Neural cell (in vitro differentiated cells): ENCODE data around the gene SAMM50. TPM values are rescaled to one million over a fixed set of nuclear protein-coding genes. Genes with fewer than 3 reads are reported as not detected.

Source experiments
- H2AFZ ChIP-seq: fragments of 200-600, 300-800 bp; sonication (generic), shearing (Covaris generic); 2 replicates; pipeline ENCODE4 v1.6.0; 2014; ENCODE audit warnings: low read depth, mild to moderate bottlenecking, antibody characterized with exemption, low read length, moderate library complexity
- H3F3A ChIP-seq: fragments of 200-600 bp; shearing (Covaris generic); 2 replicates; pipeline ENCODE4 v1.6.1; 2016; ENCODE audit warnings: mild to moderate bottlenecking, moderate library complexity, mixed read lengths, antibody characterized with exemption, low read length; ENCODE audit not compliant: insufficient read depth, poor library complexity, severe bottlenecking
- H3K27ac ChIP-seq: fragments of 200-600, 300-800 bp; sonication (generic), shearing (Covaris generic); 2 replicates; pipeline ENCODE4 v1.5.1; 2014; ENCODE audit warnings: mild to moderate bottlenecking, low read length, moderate library complexity
- H3K27me3 ChIP-seq: fragments of 300-800, 200-600 bp; sonication (generic), shearing (Covaris generic); 2 replicates; pipeline ENCODE4 v1.6.0; 2014; ENCODE audit warnings: mild to moderate bottlenecking, low read depth, low read length, moderate library complexity; ENCODE audit not compliant: insufficient read depth
- H3K36me3 ChIP-seq: fragments of 300-800, 200-600 bp; sonication (generic), shearing (Covaris generic); 2 replicates; pipeline ENCODE4 v1.5.1; 2014; ENCODE audit warnings: mild to moderate bottlenecking, antibody characterized with exemption, low read length, moderate library complexity; ENCODE audit not compliant: insufficient read depth
- H3K4me2 ChIP-seq: fragments of 300-800, 200-600 bp; sonication (generic), shearing (Covaris generic); 2 replicates; pipeline ENCODE4 v1.6.0; 2014; ENCODE audit warnings: mild to moderate bottlenecking, low read length
- H3K4me3 ChIP-seq: fragments of 300-800, 200-600 bp; sonication (generic), shearing (Covaris generic); 2 replicates; pipeline ENCODE4 v1.5.1; 2014; ENCODE audit warnings: mild to moderate bottlenecking, low read length, moderate library complexity
- H3K79me2 ChIP-seq: fragments of 200-600 bp; shearing (Covaris generic); replicated peaks from 2 replicates; pipeline ENCODE4 v1.6.0; 2014; ENCODE audit warnings: mild to moderate bottlenecking, low read length, moderate library complexity; ENCODE audit not compliant: insufficient read depth
- H3K9ac ChIP-seq: fragments of 300-800, 200-600 bp; sonication (generic), shearing (Covaris generic); 2 replicates; pipeline ENCODE4 v1.6.1; 2016; ENCODE audit warnings: mild to moderate bottlenecking, low read length, mixed read lengths
- H3K9me2 ChIP-seq: fragments of 200-600 bp; shearing (Covaris generic); 2 replicates; pipeline ENCODE4 v1.6.1; 2016; ENCODE audit warnings: mild to moderate bottlenecking, low read length, mixed read lengths; ENCODE audit not compliant: insufficient read depth
- H3K9me3 ChIP-seq: fragments of 200-600, 300-800 bp; sonication (generic), shearing (Covaris generic); 2 replicates; pipeline ENCODE4 v1.6.1; 2016; ENCODE audit warnings: mild to moderate bottlenecking, mixed run types, low read length, moderate library complexity, mixed read lengths
- H4K20me1 ChIP-seq: fragments of 200-600 bp; shearing (Covaris generic); 2 replicates; pipeline ENCODE4 v1.6.1; 2016; ENCODE audit warnings: mild to moderate bottlenecking, mixed run types; ENCODE audit not compliant: insufficient read depth
- EP300 ChIP-seq: fragments of 450-650 bp; conservative IDR thresholded peaks from 2 replicates; pipeline ENCODE4 v1.6.1; 2014; ENCODE audit warnings: antibody characterized with exemption, mild to moderate bottlenecking, moderate library complexity; ENCODE audit not compliant: poor library complexity, severe bottlenecking
- EZH2 ChIP-seq: fragments of 200-600, 300-800 bp; shearing (Covaris generic), sonication (generic); IDR thresholded peaks from 2 replicates; pipeline ENCODE4 v1.6.1; 2014; ENCODE audit warnings: antibody characterized with exemption, low read length, borderline replicate concordance, mild to moderate bottlenecking; ENCODE audit not compliant: insufficient read depth, poor library complexity, severe bottlenecking
- MXI1 ChIP-seq: fragments of 450-650 bp; conservative IDR thresholded peaks from 2 replicates; pipeline ENCODE4 v1.6.1; 2014; ENCODE audit warnings: antibody characterized with exemption, mild to moderate bottlenecking; ENCODE audit not compliant: poor library complexity, severe bottlenecking
- POLR2AphosphoS5 ChIP-seq: IDR thresholded peaks from 2 replicates; pipeline ENCODE4 v1.6.1; 2012
- RAD21 ChIP-seq: fragments of 450-650 bp; conservative IDR thresholded peaks from 2 replicates; pipeline ENCODE4 v1.6.1; 2014; ENCODE audit warnings: antibody characterized with exemption, mild to moderate bottlenecking, moderate library complexity
- REST ChIP-seq: IDR thresholded peaks from 2 replicates; pipeline ENCODE4 v1.6.1; 2012; ENCODE audit warnings: borderline replicate concordance
- SMC3 ChIP-seq: fragments of 450-650 bp; conservative IDR thresholded peaks from 2 replicates; pipeline ENCODE4 v1.6.1; 2014; ENCODE audit warnings: antibody characterized with exemption, mild to moderate bottlenecking, moderate library complexity; ENCODE audit not compliant: poor library complexity
- TAF1 ChIP-seq: IDR thresholded peaks from 2 replicates; pipeline ENCODE4 v1.6.1; 2012; ENCODE audit warnings: low read depth
- polyA plus RNA-seq: library from polyadenylated mRNA; depleted of rRNA; stranded (reverse); fragments of >200 nt; gene quantifications from 2 replicates; pipeline ENCODE4 v1.2.3, GENCODE V29; 2014
- TF ChIP-seq, protein P1 (sequence below): fragments of 450-650 bp; IDR thresholded peaks from 2 replicates; pipeline ENCODE4 v1.5.1; 2014; ENCODE audit warnings: antibody characterized with exemption, mild to moderate bottlenecking, moderate library complexity; ENCODE audit not compliant: poor library complexity, severe bottlenecking

SAMM50 gene
- polyA plus RNA-seq, 1 donor from 2014 or later, result 38.1 TPM

DNA sequence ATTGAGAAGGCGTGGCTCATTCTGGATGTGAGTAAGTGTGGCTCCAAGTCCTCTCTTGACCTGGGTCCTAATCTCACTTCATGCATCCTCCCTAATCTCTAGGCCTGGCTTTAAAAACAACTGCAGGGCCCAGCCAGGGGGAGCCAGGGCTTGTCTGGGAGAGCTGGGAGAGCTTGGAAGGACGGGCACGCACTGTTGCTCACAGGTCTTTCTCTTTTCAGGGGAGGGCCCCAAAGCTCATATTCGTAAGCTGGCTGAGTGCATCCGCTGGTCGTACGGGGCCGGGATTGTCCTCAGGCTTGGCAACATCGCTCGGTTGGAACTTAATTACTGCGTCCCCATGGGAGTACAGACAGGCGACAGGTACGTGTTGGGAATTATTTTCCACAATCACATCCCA lies 34.8 kb downstream of the SAMM50 start:
- H3K27ac ChIP-seq, result no peak overlapping the region
- H2AFZ ChIP-seq, result no peak overlapping the region
- no peaks in the 10 kb centered on the region for H4K20me1 ChIP-seq
- H3F3A ChIP-seq, result no peaks in the 10 kb centered on the region
- H3K4me2 ChIP-seq, result no peak overlapping the region
- no peaks in the 10 kb centered on the region for H3K79me2 ChIP-seq
- H3K9me2 ChIP-seq, result no peaks in the 10 kb centered on the region
- H3K36me3 ChIP-seq, result peaks cover 8% of the 10 kb centered on the region
- H3K4me3 ChIP-seq, result no peak overlapping the region
- no peaks in the 10 kb centered on the region for H3K9me3 ChIP-seq
- H3K27me3 ChIP-seq, result no peaks in the 10 kb centered on the region
- TF ChIP-seq SMC3, result no peak
- TF ChIP-seq MXI1, result no peak
- no peak overlapping the region for H3K9ac ChIP-seq

- no peaks in the 10 kb centered on the region for H3K9me2 ChIP-seq
- no peaks in the 10 kb centered on the region for H3K27me3 ChIP-seq
- no peak overlapping the region for H2AFZ ChIP-seq
- no peak overlapping the region for H3K4me3 ChIP-seq
- no peak overlapping the region for H3K27ac ChIP-seq
- no peaks in the 10 kb centered on the region for H3K9me3 ChIP-seq
- H3K36me3 ChIP-seq, result peaks cover 8% of the 10 kb centered on the region
- H3K4me2 ChIP-seq, result no peak overlapping the region
- H3F3A ChIP-seq, result no peaks in the 10 kb centered on the region
- no peaks in the 10 kb centered on the region for H3K79me2 ChIP-seq
- H4K20me1 ChIP-seq, result no peaks in the 10 kb centered on the region
- no peak overlapping the region for H3K9ac ChIP-seq
- TF ChIP-seq REST (no peak), TAF1 (no peak), POLR2AphosphoS5 (no peak), EP300 (no peak), SMC3 (no peak), EZH2 (no peak), RAD21 (no peak), MXI1 (no peak)
- TF ChIP-seq, protein P1, sequence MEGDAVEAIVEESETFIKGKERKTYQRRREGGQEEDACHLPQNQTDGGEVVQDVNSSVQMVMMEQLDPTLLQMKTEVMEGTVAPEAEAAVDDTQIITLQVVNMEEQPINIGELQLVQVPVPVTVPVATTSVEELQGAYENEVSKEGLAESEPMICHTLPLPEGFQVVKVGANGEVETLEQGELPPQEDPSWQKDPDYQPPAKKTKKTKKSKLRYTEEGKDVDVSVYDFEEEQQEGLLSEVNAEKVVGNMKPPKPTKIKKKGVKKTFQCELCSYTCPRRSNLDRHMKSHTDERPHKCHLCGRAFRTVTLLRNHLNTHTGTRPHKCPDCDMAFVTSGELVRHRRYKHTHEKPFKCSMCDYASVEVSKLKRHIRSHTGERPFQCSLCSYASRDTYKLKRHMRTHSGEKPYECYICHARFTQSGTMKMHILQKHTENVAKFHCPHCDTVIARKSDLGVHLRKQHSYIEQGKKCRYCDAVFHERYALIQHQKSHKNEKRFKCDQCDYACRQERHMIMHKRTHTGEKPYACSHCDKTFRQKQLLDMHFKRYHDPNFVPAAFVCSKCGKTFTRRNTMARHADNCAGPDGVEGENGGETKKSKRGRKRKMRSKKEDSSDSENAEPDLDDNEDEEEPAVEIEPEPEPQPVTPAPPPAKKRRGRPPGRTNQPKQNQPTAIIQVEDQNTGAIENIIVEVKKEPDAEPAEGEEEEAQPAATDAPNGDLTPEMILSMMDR, result no peak
Measured at GRCh38 chr22:43991316-43992020, 36.2 kb downstream of the SAMM50 start.
